ENCODE results near the gene RSPH4A. TPM values are rescaled to one million over a fixed set of nuclear protein-coding genes. Genes with fewer than 3 reads are reported as not detected.

RSPH4A gene
- total RNA-seq (under 1 TPM; 0.38 to 0.91 (median 0.43) TPM), total RNA-seq (0.25 to 3.6 (median 1.1) reads per million in 29 experiments)
- total RNA-seq (2013), result 0.11 TPM

DNA sequence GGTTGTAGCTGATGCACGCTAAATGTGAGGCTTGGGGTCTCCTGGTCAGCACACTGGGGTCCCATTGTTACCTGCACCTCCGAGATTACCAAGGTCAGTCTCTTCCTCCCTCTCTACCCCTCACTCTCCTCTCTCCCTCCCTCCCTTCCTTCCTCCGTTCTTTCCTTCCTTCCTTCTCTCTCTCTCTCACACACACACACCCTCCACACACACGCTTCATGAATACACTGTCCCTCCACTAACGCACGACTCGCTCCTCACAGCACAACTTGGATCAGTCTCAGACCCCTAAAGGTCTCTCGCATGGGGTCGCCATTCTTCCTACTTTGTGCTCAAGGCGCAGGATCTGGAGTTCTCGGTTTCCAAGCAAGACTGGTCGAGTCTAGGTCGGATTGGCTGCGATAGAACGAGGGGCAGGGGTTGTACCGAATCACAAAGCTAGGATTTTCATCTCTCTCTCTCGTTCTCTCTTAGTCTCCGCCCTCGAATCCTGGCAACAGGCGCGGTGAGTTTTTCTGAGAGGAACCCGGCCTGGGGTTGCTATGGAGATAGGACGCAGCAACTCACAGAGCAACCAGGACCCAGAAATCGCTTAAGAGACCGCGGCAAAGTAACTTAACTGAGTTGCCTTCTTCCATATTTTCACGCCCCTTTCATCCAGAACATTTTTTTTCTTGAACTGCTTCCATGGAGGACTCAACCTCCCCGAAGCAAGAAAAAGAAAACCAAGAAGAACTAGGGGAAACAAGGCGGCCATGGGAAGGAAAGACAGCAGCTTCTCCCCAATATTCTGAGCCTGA, at the start of gene RSPH4A:
Gene RSPH4A, plus strand, starts transcription at position 543 of the 800 bp plus-strand sequence. Its CDS starts 145 bp downstream, at position 688.
- ATAC-seq (replicated peaks in 1 of 4) (peak; percentile 77 to 95 (median 92)), DNase-seq (peak; percentile 14 to 77 (median 58))
- peak within 1 kb of the TSS; percentile 54 to 66 for H3K4me3 ChIP-seq (ENCODE audit: control insufficient read depth in 1 of 2, extremely low read depth in 1 of 2, low read length in 1 of 2)
- CTCF ChIA-PET, result no interaction called here
- H3K9me3 Mint-ChIP-seq, result no peaks in the 10 kb centered on the region
- peaks cover 5 to 15% of the 10 kb centered on the region in 2 experiments for H3K4me1 ChIP-seq (ENCODE audit: control insufficient read depth in 1 of 2, extremely low read depth in 1 of 2, insufficient read depth in 2 of 2, low read length in 2 of 2)
- under 1% methylated on average over 15 of the region's 29 CpGs for WGBS (ENCODE audit: insufficient coverage)
- H3K4me3 Mint-ChIP-seq, result peak within 1 kb of the TSS; percentile 80 to 88 (median 81)
- H3K9me3 ChIP-seq, result no peaks in the 10 kb centered on the region
- H3K27ac ChIP-seq (ENCODE audit: low read length), result no peak within 1 kb of the TSS
- H3K27ac Mint-ChIP-seq, result no peak within 1 kb of the TSS
- peaks cover 19 to 23% (median 21%) of the 10 kb centered on the region in 3 donors for H3K4me1 Mint-ChIP-seq
- H3K27me3 Mint-ChIP-seq, result peaks cover 0 to 8% of the 10 kb centered on the region in 2 donors
- POLR2A ChIA-PET, result interaction anchor here (0.6 kb wide), 2 partner anchors 46 to 1878 kb away, joined by 4 read pairs; no protein-coding TSS in a partner anchor
- H3K36me3 Mint-ChIP-seq, result no peaks in the 10 kb centered on the region
- peaks cover 0 to 21% of the 10 kb centered on the region in 2 experiments for H3K27me3 ChIP-seq (replicated peaks in 1 of 2; ENCODE audit: control insufficient read depth in 2 of 2, extremely low read depth in 1 of 2, insufficient read depth in 2 of 2, low read length in 1 of 2)
- H3K36me3 ChIP-seq (ENCODE audit: control insufficient read depth in 2 of 2, extremely low read depth in 1 of 2, insufficient read depth in 1 of 2, low read length in 1 of 2), result no peaks in the 10 kb centered on the region

DNA sequence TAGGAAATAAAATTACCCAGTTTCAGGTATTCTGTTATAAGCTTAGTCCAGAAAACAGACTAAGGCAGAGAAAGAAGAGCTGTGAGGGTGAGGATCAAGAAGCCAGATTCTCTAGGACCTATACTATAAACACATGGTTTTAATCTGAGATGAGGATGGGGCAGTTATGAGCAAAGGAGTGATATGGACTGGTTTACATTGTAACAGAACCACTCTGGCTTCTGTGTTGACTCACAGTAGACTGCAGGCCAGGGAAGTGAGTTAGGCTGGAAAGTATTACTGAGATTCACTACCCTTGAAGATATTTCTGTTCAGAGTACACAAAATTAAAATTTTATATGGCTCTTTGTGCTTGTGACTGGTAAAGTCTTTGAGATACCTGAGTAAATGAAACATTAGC, 48.2 kb upstream of the RSPH4A start:
- POLR2A ChIA-PET, result no interaction called here

DNA sequence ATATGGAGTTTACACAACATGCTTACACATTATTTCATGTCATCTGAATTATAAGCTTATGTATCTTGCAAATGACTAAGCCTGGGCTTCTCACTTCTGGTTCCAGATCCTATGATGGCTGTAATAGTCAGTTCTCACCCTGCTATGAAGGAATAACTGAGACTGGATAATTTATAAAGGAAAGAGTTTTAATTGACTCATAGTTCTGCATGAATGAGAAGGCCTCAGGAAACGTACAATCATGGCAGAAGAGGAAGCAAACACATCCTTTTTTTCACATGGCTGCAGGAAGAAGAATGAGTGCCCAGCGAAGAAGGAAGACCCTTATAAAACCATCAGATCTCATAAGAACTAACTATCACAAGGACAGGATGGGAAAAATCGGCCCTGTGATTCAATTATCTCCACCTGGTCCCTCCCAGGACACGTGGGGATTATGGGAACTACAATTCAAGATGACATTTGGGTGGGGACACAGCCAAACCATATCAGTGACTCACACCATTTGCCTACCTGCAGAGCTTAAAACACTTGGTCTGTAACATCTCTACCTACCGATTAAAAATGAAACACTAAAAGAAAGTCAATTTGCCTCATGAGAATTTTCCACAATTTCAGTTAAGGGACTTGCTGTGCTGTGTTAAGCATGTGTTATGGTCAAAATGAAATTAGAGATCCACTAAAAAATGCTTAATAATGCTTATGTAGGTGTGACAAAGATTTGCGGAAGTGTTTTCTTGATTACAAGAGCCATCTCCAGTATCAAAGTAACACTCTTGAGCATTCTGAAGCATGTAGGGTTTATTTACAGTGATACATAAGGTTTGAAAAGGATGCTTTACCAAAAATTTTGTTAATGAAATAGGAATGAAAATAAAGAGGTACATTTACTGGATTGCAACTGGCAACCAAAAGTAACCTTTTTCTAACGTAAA, 47.2 kb upstream of the RSPH4A start:
- Histone ChIP-seq H3K27me3 (replicated peaks in 1 of 2; ENCODE audit: control insufficient read depth in 2 of 2, extremely low read depth in 1 of 2, insufficient read depth in 2 of 2, low read length in 1 of 2) (peaks cover 0 to 14% of the 10 kb centered on the region in 2 experiments), H3K27ac (ENCODE audit: low read length) (no peak overlapping the region), H3K4me3 (ENCODE audit: control insufficient read depth in 1 of 2, extremely low read depth in 1 of 2, low read length in 1 of 2) (no peak overlapping the region), H3K36me3 (ENCODE audit: control insufficient read depth in 2 of 2, extremely low read depth in 1 of 2, insufficient read depth in 1 of 2, low read length in 1 of 2) (no peaks in the 10 kb centered on the region), H3K9me3 (no peaks in the 10 kb centered on the region), H3K4me1 (ENCODE audit: control insufficient read depth in 1 of 2, extremely low read depth in 1 of 2, insufficient read depth in 2 of 2, low read length in 2 of 2) (peaks cover 17 to 25% of the 10 kb centered on the region in 2 experiments)
- WGBS (ENCODE audit: insufficient coverage), result no CpG with 5 or more reads among the region's 7 CpGs
- Mint-ChIP-seq H3K27ac (no peak overlapping the region), H3K9me3 (no peaks in the 10 kb centered on the region), H3K4me1 (peaks cover 44 to 54% (median 45%) of the 10 kb centered on the region in 3 donors), H3K36me3 (peaks cover 1% of the 10 kb centered on the region), H3K4me3 (peak overlapping the region in 1 of 3 donors; percentile 22), H3K27me3 (peaks cover 5 to 9% of the 10 kb centered on the region in 2 donors)
- DNase-seq (no peak), ATAC-seq (replicated peaks in 1 of 4) (no peak)
- POLR2A ChIA-PET, result interaction anchor here in 1 of 2 donors (3.6 kb wide), 1 partner anchor 289 kb away, joined by 21 read pairs; the partner anchor contains the start of gene TSPYL1
- CTCF ChIA-PET, result interaction anchor here (0.6 to 1.9 kb wide), 5 partner anchors 9 to 282 kb away, joined by 3 to 7 read pairs (median 3); no protein-coding TSS in a partner anchor

More for the DNA sequence above, 48.2 kb upstream of the RSPH4A start:
- H3K36me3 Mint-ChIP-seq, result no peaks in the 10 kb centered on the region
- no peak overlapping the region for H3K27ac ChIP-seq (ENCODE audit: low read length)
- no peak overlapping the region for H3K4me3 Mint-ChIP-seq
- no peaks in the 10 kb centered on the region for H3K9me3 ChIP-seq
- CTCF ChIA-PET, result interaction anchor here (0.5 to 1.9 kb wide), 2 partner anchors 33 to 305 kb away, joined by 4 to 6 read pairs; no protein-coding TSS in a partner anchor
- H3K36me3 ChIP-seq (ENCODE audit: control insufficient read depth in 2 of 2, extremely low read depth in 1 of 2, insufficient read depth in 1 of 2, low read length in 1 of 2), result no peaks in the 10 kb centered on the region
- no peaks in the 10 kb centered on the region for H3K9me3 Mint-ChIP-seq
- DNase-seq (no peak), ATAC-seq (replicated peaks in 1 of 4) (no peak)
- H3K4me1 Mint-ChIP-seq, result peaks cover 34 to 46% (median 36%) of the 10 kb centered on the region in 3 donors
- peaks cover 17 to 23% of the 10 kb centered on the region in 2 experiments for H3K4me1 ChIP-seq (ENCODE audit: control insufficient read depth in 1 of 2, extremely low read depth in 1 of 2, insufficient read depth in 2 of 2, low read length in 2 of 2)
- H3K27me3 Mint-ChIP-seq, result peaks cover 12% of the 10 kb centered on the region in 2 donors
- peaks cover 0 to 19% of the 10 kb centered on the region in 2 experiments for H3K27me3 ChIP-seq (replicated peaks in 1 of 2; ENCODE audit: control insufficient read depth in 2 of 2, extremely low read depth in 1 of 2, insufficient read depth in 2 of 2, low read length in 1 of 2)
- no peak overlapping the region for H3K27ac Mint-ChIP-seq
- no peak overlapping the region for H3K4me3 ChIP-seq (ENCODE audit: control insufficient read depth in 1 of 2, extremely low read depth in 1 of 2, low read length in 1 of 2)

DNA sequence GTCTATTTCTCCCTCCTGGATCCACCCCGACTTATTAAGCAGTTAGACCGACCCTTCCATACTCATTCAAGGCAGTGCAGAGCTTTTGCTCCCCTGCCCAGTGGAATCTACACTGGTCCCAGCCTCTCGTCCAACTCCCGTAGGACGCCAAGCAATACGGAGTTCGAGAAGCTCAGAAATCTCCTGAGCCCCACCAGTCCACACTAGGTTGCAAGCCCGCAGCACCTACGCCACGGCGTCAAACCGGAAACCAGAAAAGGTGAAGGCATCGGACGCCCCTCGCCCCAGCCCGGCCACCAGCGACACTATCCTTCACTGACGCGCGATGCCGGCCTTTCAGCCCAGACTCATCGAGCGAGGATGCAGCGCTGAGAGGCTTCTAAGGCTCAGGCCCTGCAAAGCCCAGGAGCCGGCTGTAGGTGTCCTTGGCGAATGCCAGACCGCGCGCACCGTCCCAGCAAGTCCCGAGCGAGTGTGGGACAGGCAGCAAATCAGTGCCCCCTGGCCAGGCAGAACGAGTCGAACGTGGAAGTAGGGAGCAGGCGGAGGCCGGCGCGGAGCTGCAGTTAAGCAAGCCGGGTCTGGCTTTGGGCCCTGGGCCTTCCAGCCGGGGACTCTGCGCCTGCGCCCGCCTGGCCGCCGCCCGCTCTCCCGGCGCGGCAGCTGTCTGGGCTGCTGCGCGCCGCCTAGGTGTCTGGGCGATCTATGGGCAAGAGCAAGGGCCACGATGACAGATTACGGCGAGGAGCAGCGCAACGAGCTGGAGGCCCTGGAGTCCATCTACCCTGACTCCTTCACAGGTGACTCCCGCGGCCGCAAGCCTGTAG, 45.2 kb upstream of the RSPH4A start, which contains the start of gene RWDD1:
Gene RWDD1, plus strand, starts transcription at position 649 of the 827 bp plus-strand sequence. Its CDS starts 79 bp downstream, at position 728.
- under 1% methylated on average over 59 of the region's 62 CpGs for WGBS (ENCODE audit: insufficient coverage)
- Histone ChIP-seq H3K4me1 (ENCODE audit: control insufficient read depth in 1 of 2, extremely low read depth in 1 of 2, insufficient read depth in 2 of 2, low read length in 2 of 2) (peaks cover 8 to 25% of the 10 kb centered on the region in 2 experiments), H3K9me3 (no peaks in the 10 kb centered on the region), H3K4me3 (ENCODE audit: control insufficient read depth in 1 of 2, extremely low read depth in 1 of 2, low read length in 1 of 2) (peak within 1 kb of the TSS; percentile 92 to 95), H3K27ac (ENCODE audit: low read length) (peak within 1 kb of the TSS; percentile 99), H3K27me3 (replicated peaks in 1 of 2; ENCODE audit: control insufficient read depth in 2 of 2, extremely low read depth in 1 of 2, insufficient read depth in 2 of 2, low read length in 1 of 2) (no peaks in the 10 kb centered on the region), H3K36me3 (ENCODE audit: control insufficient read depth in 2 of 2, extremely low read depth in 1 of 2, insufficient read depth in 1 of 2, low read length in 1 of 2) (peaks cover 0 to 5% of the 10 kb centered on the region in 2 donors)
- DNase-seq (peak; percentile 94 to 99 (median 98)), ATAC-seq (replicated peaks in 1 of 4) (peak; percentile 92 to 97 (median 93))
- Mint-ChIP-seq H3K9me3 (no peaks in the 10 kb centered on the region), H3K27me3 (no peaks in the 10 kb centered on the region), H3K27ac (peak within 1 kb of the TSS; percentile 97 to 99), H3K4me3 (peak within 1 kb of the TSS; percentile 92 to 100 (median 98)), H3K4me1 (peaks cover 50 to 58% (median 51%) of the 10 kb centered on the region in 3 donors), H3K36me3 (peaks cover 11% of the 10 kb centered on the region)
- ChIA-PET CTCF (interaction anchor here (0.6 to 2.3 kb wide), 11 partner anchors 10 to 470 kb away, joined by 3 to 12 read pairs (median 4); no protein-coding TSS in a partner anchor), POLR2A (interaction anchor here (0.5 to 3.6 kb wide), 17 partner anchors 8 to 355 kb away, joined by 3 to 21 read pairs (median 4); partner anchors contain the start of genes TSPYL1 (in 2 of the 2), KPNA5 (in 1 of the 2) and ZUP1 (in 1 of the 2))

DNA sequence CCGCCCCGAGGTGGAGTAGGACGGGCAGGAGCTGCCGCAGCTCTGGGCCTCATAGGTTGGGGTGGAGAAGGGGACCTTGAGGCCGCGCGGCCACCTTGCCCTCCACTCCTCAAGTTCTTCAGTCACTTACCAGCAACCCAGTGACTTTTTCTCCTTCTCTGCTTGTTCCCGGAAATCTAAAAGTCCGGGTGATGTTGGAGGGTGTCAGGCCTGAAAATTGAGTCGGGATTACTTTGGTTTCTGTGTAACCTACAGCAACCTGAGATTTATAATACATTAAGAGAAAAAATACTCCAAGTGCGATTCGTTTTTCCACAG, 44.6 kb upstream of the RSPH4A start:
- H3K4me1 ChIP-seq (ENCODE audit: control insufficient read depth in 1 of 2, extremely low read depth in 1 of 2, insufficient read depth in 2 of 2, low read length in 2 of 2), result peaks cover 8 to 25% of the 10 kb centered on the region in 2 experiments
- Mint-ChIP-seq H3K27ac (peak overlapping the region; percentile 97 to 99), H3K4me3 (peak overlapping the region; percentile 92 to 100 (median 98)), H3K27me3 (no peaks in the 10 kb centered on the region), H3K36me3 (peaks cover 16% of the 10 kb centered on the region), H3K9me3 (no peaks in the 10 kb centered on the region), H3K4me1 (peaks cover 56 to 63% (median 56%) of the 10 kb centered on the region in 3 donors)
- no peaks in the 10 kb centered on the region for H3K27me3 ChIP-seq (replicated peaks in 1 of 2; ENCODE audit: control insufficient read depth in 2 of 2, extremely low read depth in 1 of 2, insufficient read depth in 2 of 2, low read length in 1 of 2)
- H3K4me3 ChIP-seq (ENCODE audit: control insufficient read depth in 1 of 2, extremely low read depth in 1 of 2, low read length in 1 of 2), result peak overlapping the region; percentile 92 to 95
- DNase-seq (no peak), ATAC-seq (replicated peaks in 1 of 4) (no peak)
- H3K36me3 ChIP-seq (ENCODE audit: control insufficient read depth in 2 of 2, extremely low read depth in 1 of 2, insufficient read depth in 1 of 2, low read length in 1 of 2), result peaks cover 0 to 10% of the 10 kb centered on the region in 2 donors
- POLR2A ChIA-PET, result interaction anchor here (0.5 to 3.6 kb wide), 11 partner anchors 9 to 355 kb away, joined by 3 to 21 read pairs (median 4); partner anchors contain the start of genes TSPYL1 (in 2 of the 2), KPNA5 (in 1 of the 2) and ZUP1 (in 1 of the 2)
- CTCF ChIA-PET, result interaction anchor here (0.5 to 2.3 kb wide), 10 partner anchors 11 to 470 kb away, joined by 3 to 12 read pairs (median 4); no protein-coding TSS in a partner anchor
- H3K9me3 ChIP-seq, result no peaks in the 10 kb centered on the region
- peak overlapping the region; percentile 99 for H3K27ac ChIP-seq (ENCODE audit: low read length)
- no CpG with 5 or more reads among the region's 12 CpGs for whole genome bisulfite sequencing (ENCODE audit: insufficient coverage)
